HUES64 (cell line): Measurements from ENCODE around the gene AHSG.
"Not testable (repeated sequence)": the region's sequence is repeated elsewhere in the genome, so short reads cannot be mapped to it uniquely, and the experiment has no call there.

ENCODE experiments used
- H3K27ac ChIP-seq: 2 replicates; pipeline ENCODE4 v1.7.0; 2013; ENCODE audit warnings: low read depth, low read length, inconsistent platforms
- H3K27me3 ChIP-seq: 2 replicates; pipeline ENCODE4 v1.6.1; 2013; ENCODE audit warnings: mild to moderate bottlenecking, low read length; ENCODE audit not compliant: insufficient read depth
- H3K36me3 ChIP-seq: 2 replicates; pipeline ENCODE4 v1.6.1; 2013; ENCODE audit warnings: mild to moderate bottlenecking, low read length; ENCODE audit not compliant: insufficient read depth
- H3K4me1 ChIP-seq: 2 replicates; pipeline ENCODE4 v1.6.1; 2013; ENCODE audit warnings: mild to moderate bottlenecking, low read length, moderate library complexity; ENCODE audit not compliant: insufficient read depth
- H3K4me3 ChIP-seq: 2 replicates; pipeline ENCODE4 v1.5.1; 2013; ENCODE audit warnings: mild to moderate bottlenecking, low read length, moderate library complexity
- H3K9ac ChIP-seq: 2 replicates; pipeline ENCODE4 v1.6.1; 2013; ENCODE audit warnings: mild to moderate bottlenecking, low read depth, low read length
- H3K9me3 ChIP-seq: 2 replicates; pipeline ENCODE4 v1.6.1; 2013; ENCODE audit warnings: low read depth, low read length; ENCODE audit not compliant: insufficient read depth
- WGBS: fragments of 150-250, 120-280 bp; methylation state at CpG from one replicate; pipeline ENCODE4 v1.1.7; 2013; ENCODE audit warnings: missing lambda C conversion rate; 5-methylcytosine and 5-hydroxymethylcytosine counted together

Gene AHSG

DNA sequence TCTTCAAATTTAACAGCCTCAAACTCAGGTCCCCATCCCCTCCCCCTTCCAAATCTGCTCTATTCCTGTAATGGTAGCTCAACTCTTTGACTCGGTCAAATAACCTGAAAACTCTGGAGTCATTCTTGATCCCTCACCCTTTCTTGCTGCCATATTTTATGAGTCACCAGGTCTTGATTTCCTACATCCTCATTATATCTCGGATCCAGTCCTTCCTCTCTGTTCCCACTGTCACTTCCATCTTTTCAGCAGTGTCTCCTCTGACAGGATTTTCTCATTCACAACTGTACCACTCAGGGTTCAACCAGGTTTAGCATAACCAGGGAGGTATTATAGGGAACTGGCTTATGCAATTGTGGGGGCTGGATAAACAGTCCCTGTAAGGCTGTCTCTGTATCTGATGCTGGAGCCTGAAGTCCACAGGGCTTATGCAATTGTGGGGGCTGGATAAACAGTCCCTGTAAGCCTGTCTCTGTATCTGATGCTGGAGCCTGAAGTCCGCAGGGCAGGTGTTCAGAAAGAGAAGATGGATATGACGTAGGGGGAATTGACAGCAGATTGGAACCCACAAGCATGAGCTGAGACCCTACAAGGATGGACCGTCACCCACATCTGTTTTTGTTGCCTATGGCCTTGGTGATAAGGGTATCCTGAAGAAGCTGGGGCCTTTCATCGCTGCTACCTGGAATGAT lies 18.2 kb downstream of the AHSG start:
- Histone ChIP-seq H3K9ac (no peak overlapping the region), H3K27ac (no peak overlapping the region), H3K27me3 (no peaks in the 10 kb centered on the region), H3K4me3 (no peak overlapping the region), H3K4me1 (no peaks in the 10 kb centered on the region), H3K9me3 (no peaks in the 10 kb centered on the region), H3K36me3 (no peaks in the 10 kb centered on the region)
- 93% methylated on average over 6 of the region's 6 CpGs for WGBS

DNA sequence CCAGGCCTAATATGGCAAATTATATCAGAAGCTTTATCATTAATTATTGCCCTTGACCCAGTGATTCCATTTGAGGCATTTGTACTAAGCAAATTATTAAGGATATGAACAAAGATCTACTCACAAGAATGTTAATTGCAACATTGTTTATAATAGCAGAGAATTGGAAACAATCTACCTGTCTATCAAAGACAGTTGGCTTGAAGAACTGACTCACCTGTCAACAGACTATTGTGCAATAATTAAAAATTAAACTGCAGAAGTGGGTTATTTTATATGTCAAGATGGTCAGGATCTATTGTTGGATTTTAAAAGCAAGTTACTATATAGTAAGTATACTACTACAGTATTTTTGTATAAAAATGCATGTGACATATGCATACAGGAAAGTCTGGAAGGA lies 20.6 kb downstream of the AHSG start:
- Histone ChIP-seq H3K4me3 (no peak overlapping the region), H3K9ac (no peak overlapping the region), H3K9me3 (no peaks in the 10 kb centered on the region), H3K36me3 (no peaks in the 10 kb centered on the region), H3K27ac (no peak overlapping the region), H3K27me3 (no peaks in the 10 kb centered on the region), H3K4me1 (no peaks in the 10 kb centered on the region)

DNA sequence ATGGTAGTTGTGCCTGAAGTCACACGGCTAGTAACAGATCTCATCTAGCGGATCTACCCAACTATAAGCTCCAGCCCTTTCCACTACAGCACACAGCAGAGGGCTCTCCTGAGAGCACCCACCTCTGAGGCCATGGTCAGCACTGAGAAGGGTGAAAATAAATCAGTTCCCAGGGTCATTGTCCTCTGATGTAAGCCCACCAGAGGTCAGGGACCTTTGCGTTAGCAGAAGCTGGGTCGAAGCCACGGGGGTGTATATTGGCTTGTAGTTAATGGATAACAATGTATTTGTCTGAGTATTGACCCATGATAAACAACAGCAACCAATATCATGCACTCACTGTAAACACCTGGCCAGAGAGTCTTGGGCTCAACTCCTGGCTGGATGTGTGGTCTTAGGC lies 21.3 kb downstream of the AHSG start:
- not testable (repeated sequence) for H3K4me3 ChIP-seq, H3K27me3 ChIP-seq, H3K9me3 ChIP-seq, H3K4me1 ChIP-seq, H3K27ac ChIP-seq, H3K36me3 ChIP-seq, H3K9ac ChIP-seq
- 97% methylated on average over 4 of the region's 5 CpGs for WGBS

DNA sequence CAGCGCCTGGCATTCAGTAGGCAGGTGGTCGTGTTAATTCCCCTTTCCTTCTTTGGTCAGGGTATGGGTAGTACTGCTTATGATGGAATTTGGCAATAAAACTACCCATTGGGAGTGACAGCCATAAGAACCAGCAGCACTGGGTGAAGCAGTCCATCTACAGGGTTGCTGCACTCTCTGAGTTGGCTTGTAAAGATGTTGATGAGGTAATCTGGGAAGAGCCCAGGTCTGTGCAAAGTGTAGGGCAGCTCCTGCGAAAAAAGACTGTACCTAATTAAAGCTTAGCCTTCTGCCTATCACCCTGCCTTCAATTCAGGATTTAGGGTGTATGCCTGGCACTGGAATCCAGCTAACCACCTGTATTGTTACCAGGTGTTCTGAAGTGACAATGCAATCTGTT lies 22.7 kb downstream of the AHSG start:
- no peak overlapping the region for H3K4me3 ChIP-seq
- H3K9me3 ChIP-seq = no peaks in the 10 kb centered on the region
- H3K27ac ChIP-seq = no peak overlapping the region
- no peak overlapping the region for H3K9ac ChIP-seq
- H3K4me1 ChIP-seq = peaks cover 6% of the 10 kb centered on the region
- WGBS = 92% methylated on average over 3 of the region's 3 CpGs
- H3K36me3 ChIP-seq = no peaks in the 10 kb centered on the region
- no peaks in the 10 kb centered on the region for H3K27me3 ChIP-seq

DNA sequence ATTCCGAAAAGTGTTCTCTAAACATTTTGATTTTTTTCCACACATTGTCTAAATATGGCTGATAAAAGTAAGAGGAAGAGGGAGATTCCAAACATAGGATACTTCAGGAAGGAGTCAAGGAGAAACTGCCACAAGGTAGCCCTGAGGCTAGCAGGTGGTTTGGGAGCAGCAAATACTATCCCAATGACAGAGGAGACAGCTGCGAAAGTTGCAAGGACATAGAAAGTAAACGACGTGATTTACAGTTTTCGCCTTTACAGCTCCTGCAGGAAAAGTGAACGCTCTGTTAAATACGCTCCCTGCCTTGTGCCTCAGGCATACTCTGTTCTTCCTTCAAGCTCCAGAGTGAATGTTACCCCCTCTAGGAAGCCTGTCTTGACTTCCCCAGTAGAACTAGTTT lies 23.7 kb downstream of the AHSG start:
- H3K27me3 ChIP-seq = no peaks in the 10 kb centered on the region
- no peak overlapping the region for H3K9ac ChIP-seq
- H3K4me1 ChIP-seq = peaks cover 9% of the 10 kb centered on the region
- H3K27ac ChIP-seq = no peak overlapping the region
- WGBS = 95% methylated on average over 7 of the region's 7 CpGs
- no peaks in the 10 kb centered on the region for H3K36me3 ChIP-seq
- H3K4me3 ChIP-seq = no peak overlapping the region
- H3K9me3 ChIP-seq = no peaks in the 10 kb centered on the region

GRCh38 chr3:186637686-186638085 lies 24.8 kb downstream of the AHSG start:
- no peak overlapping the region for H3K27ac ChIP-seq
- peaks cover 9% of the 10 kb centered on the region for H3K4me1 ChIP-seq
- no peaks in the 10 kb centered on the region for H3K36me3 ChIP-seq
- no peak overlapping the region for H3K4me3 ChIP-seq
- 0 out of 2 replicates have a peak, but pooled peaks cover 4% of the 10 kb centered on the region for H3K27me3 ChIP-seq
- WGBS = 86% methylated on average over 3 of the region's 3 CpGs
- H3K9ac ChIP-seq = no peak overlapping the region
- H3K9me3 ChIP-seq = no peaks in the 10 kb centered on the region

DNA sequence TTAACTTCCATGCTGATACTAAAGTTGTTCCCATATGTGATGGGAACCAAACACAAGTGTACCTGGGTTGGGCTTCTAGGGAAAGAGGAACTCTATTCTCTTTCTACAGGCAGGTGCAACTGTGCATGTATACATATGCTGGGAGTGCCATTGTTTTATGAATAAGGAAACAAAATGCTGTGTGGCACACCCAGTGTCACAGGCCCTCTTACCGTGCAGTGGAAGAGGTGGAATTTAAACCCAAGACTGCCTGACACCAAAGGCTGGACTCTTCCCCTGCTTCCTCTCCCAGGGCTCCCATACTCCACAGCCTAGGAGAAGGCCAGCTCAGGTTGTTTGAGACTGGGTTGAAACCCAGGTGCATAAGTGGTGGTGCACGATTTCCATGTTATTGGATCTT lies 25.4 kb downstream of the AHSG start:
- H3K4me1 ChIP-seq = peaks cover 14% of the 10 kb centered on the region
- 100% methylated on average over 2 of the region's 2 CpGs for WGBS
- H3K27ac ChIP-seq = no peak overlapping the region
- H3K27me3 ChIP-seq = 0 out of 2 replicates have a peak, but pooled peaks cover 4% of the 10 kb centered on the region
- no peaks in the 10 kb centered on the region for H3K36me3 ChIP-seq
- no peak overlapping the region for H3K9ac ChIP-seq
- no peaks in the 10 kb centered on the region for H3K9me3 ChIP-seq
- no peak overlapping the region for H3K4me3 ChIP-seq

DNA sequence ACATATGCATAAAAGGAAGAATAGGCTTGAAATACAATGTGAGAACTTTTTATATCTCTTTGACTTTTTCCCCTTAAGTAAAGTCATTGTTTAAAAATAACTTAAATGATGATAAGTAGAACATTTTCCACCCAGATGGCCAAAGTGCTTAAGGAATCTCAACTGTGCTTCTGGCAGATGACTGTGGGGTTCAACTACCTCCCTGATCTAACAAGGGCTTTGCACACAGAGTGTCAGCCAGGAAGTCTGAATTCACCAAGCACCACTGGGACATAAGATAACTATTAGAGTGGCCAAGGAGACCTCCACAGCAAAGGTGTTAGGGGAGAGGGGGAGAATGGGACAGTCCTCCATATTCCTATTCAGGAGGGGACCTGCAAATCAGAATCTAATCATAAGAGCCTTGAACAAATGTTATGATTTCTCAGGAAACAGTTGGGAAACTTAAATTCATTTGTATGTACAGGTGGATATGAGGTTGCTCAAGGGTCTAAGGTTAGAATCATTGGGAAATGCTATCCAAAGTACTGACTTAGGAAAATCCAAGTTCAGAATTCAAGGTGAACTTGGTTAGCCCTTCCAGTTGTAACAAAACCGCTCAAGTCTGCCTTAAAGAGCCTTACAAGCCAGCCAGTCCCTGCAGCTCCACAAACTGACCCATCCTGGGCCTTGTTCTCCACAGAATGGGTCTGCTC lies 27.1 kb downstream of the AHSG start, which contains the start of gene FETUB:
Gene FETUB (plus strand): TSS at position 622 of the 695 bp plus-strand sequence. CDS start 62 bp downstream, at position 684.
- 78% methylated on average over 1 of the region's 1 CpG for WGBS
- Histone ChIP-seq H3K4me1 (peaks cover 21% of the 10 kb centered on the region), H3K9ac (no peak within 1 kb of the TSS), H3K27me3 (0 out of 2 replicates have a peak, but pooled peaks cover 4% of the 10 kb centered on the region), H3K27ac (no peak within 1 kb of the TSS), H3K4me3 (no peak within 1 kb of the TSS), H3K36me3 (no peaks in the 10 kb centered on the region), H3K9me3 (no peaks in the 10 kb centered on the region)

- Histone ChIP-seq H3K9ac (no peak overlapping the region), H3K4me3 (no peak overlapping the region), H3K4me1 (peaks cover 21% of the 10 kb centered on the region), H3K36me3 (no peaks in the 10 kb centered on the region), H3K27me3 (0 out of 2 replicates have a peak, but pooled peaks cover 4% of the 10 kb centered on the region), H3K9me3 (no peaks in the 10 kb centered on the region), H3K27ac (no peak overlapping the region)
- WGBS = 36% methylated on average over 9 of the region's 9 CpGs
Observed at GRCh38 chr3:186640473-186640818, 27.6 kb downstream of the AHSG start.

DNA sequence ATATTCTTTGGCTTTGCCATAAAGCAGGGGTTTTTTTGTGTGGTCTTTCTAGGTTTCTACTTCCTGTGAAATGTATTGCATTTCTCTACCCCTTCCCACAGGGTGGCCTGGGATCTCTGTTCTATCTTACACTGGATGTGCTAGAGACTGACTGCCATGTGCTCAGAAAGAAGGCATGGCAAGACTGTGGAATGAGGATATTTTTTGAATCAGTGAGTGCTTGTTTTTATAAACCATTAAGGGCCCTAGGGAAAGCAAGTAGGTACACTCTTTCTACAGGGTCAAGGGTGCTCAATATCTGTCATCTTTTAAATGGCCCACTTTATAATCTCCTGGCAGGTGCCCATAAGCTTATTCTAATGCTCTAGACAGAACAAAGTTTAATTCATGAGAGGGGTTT lies 28.1 kb downstream of the AHSG start:
- no peak overlapping the region for H3K9ac ChIP-seq
- H3K27me3 ChIP-seq = 0 out of 2 replicates have a peak, but pooled peaks cover 4% of the 10 kb centered on the region
- no peak overlapping the region for H3K4me3 ChIP-seq
- no peaks in the 10 kb centered on the region for H3K36me3 ChIP-seq
- peaks cover 21% of the 10 kb centered on the region for H3K4me1 ChIP-seq
- H3K27ac ChIP-seq = no peak overlapping the region
- no peaks in the 10 kb centered on the region for H3K9me3 ChIP-seq

GRCh38 chr3:186642014-186642413 lies 29.2 kb downstream of the AHSG start:
- H3K4me1 ChIP-seq = peaks cover 21% of the 10 kb centered on the region
- H3K9me3 ChIP-seq = no peaks in the 10 kb centered on the region
- WGBS = 81% methylated on average over 3 of the region's 3 CpGs
- no peak overlapping the region for H3K4me3 ChIP-seq
- 0 out of 2 replicates have a peak, but pooled peaks cover 4% of the 10 kb centered on the region for H3K27me3 ChIP-seq
- H3K9ac ChIP-seq = no peak overlapping the region
- H3K27ac ChIP-seq = no peak overlapping the region
- H3K36me3 ChIP-seq = no peaks in the 10 kb centered on the region
